Vagina (tissue), 2 donors: ENCODE measurements around the gene GSTO2. TPM values are rescaled to one million over a fixed set of nuclear protein-coding genes. Genes with fewer than 3 reads are reported as not detected.

Experiments used
- DNase-seq, 2 donors: peaks; one replicate each; pipeline ENCODE4 v3.0.0-alpha.2; 2017; ENCODE audit errors: extremely low spot score in 2 of 2
- H3K27ac ChIP-seq: fragments of 200-600 bp; sonication (generic); one replicate; pipeline ENCODE4 v1.5.1; 2019
- H3K27me3 ChIP-seq: fragments of 200-600 bp; sonication (generic); one replicate; pipeline ENCODE4 v1.5.1; 2019
- H3K36me3 ChIP-seq, 2 donors: fragments of 200-600 bp; sonication (generic); one replicate each; pipeline ENCODE4 v1.5.1; 2017 to 2019
- H3K4me1 ChIP-seq: fragments of 200-600 bp; sonication (generic); one replicate; pipeline ENCODE4 v1.5.1; 2019
- H3K4me3 ChIP-seq, 2 donors: fragments of 200-600 bp; sonication (generic); 1 replicate in 1 of 2; 2 replicates in 1 of 2; pipeline ENCODE4 v1.5.1; 2016 to 2019
- H3K9me3 ChIP-seq: fragments of 200-600 bp; sonication (generic); one replicate; pipeline ENCODE4 v1.5.1; 2019
- CTCF ChIP-seq, 3 experiments: fragments of 450-650 bp in 2 of 3; fragments of 200-600 bp in 1 of 3; sonication (generic) in 1 of 3; IDR thresholded peaks; one replicate each; pipeline ENCODE4 v1.5.1; 2017 to 2019; ENCODE audit warnings: antibody characterized with exemption in 3 of 3, mild to moderate bottlenecking in 2 of 3, moderate library complexity in 2 of 3
- POLR2A ChIP-seq, 2 donors: fragments of 450-650 bp; IDR thresholded peaks; one replicate each; pipeline ENCODE4 v1.6.1; 2017; ENCODE audit warnings: antibody characterized with exemption in 2 of 2, mild to moderate bottlenecking in 2 of 2, moderate library complexity in 2 of 2
- POLR2AphosphoS5 ChIP-seq, 2 donors: sonication (generic); formaldehyde crosslinking; IDR thresholded peaks; one replicate each; pipeline ENCODE4 v1.9.0; 2017; ENCODE audit warnings: antibody characterized with exemption in 2 of 2, mild to moderate bottlenecking in 2 of 2, low read depth in 1 of 2; ENCODE audit not compliant: insufficient read depth in 1 of 2
- intact Hi-C: fragments of 100-400 bp; cut with DNase I; formaldehyde crosslinking; loops from one replicate; pipeline ENCODE4 v1.15.1; 2023
- total RNA-seq: library from RNA; depleted of rRNA; stranded (reverse); fragments of >200 nt; gene quantifications from one replicate; pipeline ENCODE4 v1.2.3, GENCODE V29; 2016

GSTO2 gene
- total RNA-seq, 1 donor from 2014 or later = 13.8 TPM

- H3K27ac ChIP-seq = peak overlapping the region; percentile 96
Observed at GRCh38 chr10:104332243-104333031, 63.5 kb downstream of the GSTO2 start.

GRCh38 chr10:104333032-104333727 is 64.2 kb downstream of the GSTO2 start:
- Histone ChIP-seq H3K9me3 (no peaks in the 10 kb centered on the region), H3K27ac (peak overlapping the region; percentile 96), H3K27me3 (no peaks in the 10 kb centered on the region), H3K36me3 (peaks cover 0 to 9% of the 10 kb centered on the region in 2 donors), H3K4me3 (no peak overlapping the region), H3K4me1 (peaks cover 92% of the 10 kb centered on the region)
- intact Hi-C loops = no loop called here
- peak in 1 of 2 donors; percentile 80 for DNase-seq
- TF ChIP-seq CTCF (IDR thresholded peaks at IDR 0.05) = no peak
- TF ChIP-seq POLR2A (IDR thresholded peaks at IDR 0.05) = no peak
- no peak for TF ChIP-seq POLR2AphosphoS5 (IDR thresholded peaks at IDR 0.05; ENCODE audit: insufficient read depth in 1 of 2, low read depth in 1 of 2)

More at GRCh38 chr10:104332243-104333031, 63.5 kb downstream of the GSTO2 start:
- no peaks in the 10 kb centered on the region for H3K27me3 ChIP-seq
- intact Hi-C loops = no loop called here
- H3K36me3 ChIP-seq = peaks cover 0 to 9% of the 10 kb centered on the region in 2 donors
- DNase-seq = peak in 1 of 2 donors; percentile 80
- no peaks in the 10 kb centered on the region for H3K9me3 ChIP-seq
- H3K4me3 ChIP-seq = no peak overlapping the region
- peaks cover 100% of the 10 kb centered on the region for H3K4me1 ChIP-seq
- TF ChIP-seq CTCF (IDR thresholded peaks at IDR 0.05) (no peak), POLR2AphosphoS5 (IDR thresholded peaks at IDR 0.05; ENCODE audit: insufficient read depth in 1 of 2, low read depth in 1 of 2) (no peak), POLR2A (IDR thresholded peaks at IDR 0.05) (no peak)

- intact Hi-C loops = no loop called here
- H3K36me3 ChIP-seq = peaks cover 0 to 9% of the 10 kb centered on the region in 2 donors
- peak overlapping the region; percentile 96 for H3K27ac ChIP-seq
- no peaks in the 10 kb centered on the region for H3K27me3 ChIP-seq
- TF ChIP-seq CTCF (IDR thresholded peaks at IDR 0.05) (no peak), POLR2A (IDR thresholded peaks at IDR 0.05) (no peak), POLR2AphosphoS5 (IDR thresholded peaks at IDR 0.05; ENCODE audit: insufficient read depth in 1 of 2, low read depth in 1 of 2) (no peak)
- H3K4me3 ChIP-seq = peak overlapping the region in 1 of 2 donors; percentile 4
- peak in 1 of 2 donors; percentile 84 for DNase-seq
- H3K4me1 ChIP-seq = peaks cover 86% of the 10 kb centered on the region
- no peaks in the 10 kb centered on the region for H3K9me3 ChIP-seq
Observed at GRCh38 chr10:104333728-104334373, 64.9 kb downstream of the GSTO2 start.

DNA sequence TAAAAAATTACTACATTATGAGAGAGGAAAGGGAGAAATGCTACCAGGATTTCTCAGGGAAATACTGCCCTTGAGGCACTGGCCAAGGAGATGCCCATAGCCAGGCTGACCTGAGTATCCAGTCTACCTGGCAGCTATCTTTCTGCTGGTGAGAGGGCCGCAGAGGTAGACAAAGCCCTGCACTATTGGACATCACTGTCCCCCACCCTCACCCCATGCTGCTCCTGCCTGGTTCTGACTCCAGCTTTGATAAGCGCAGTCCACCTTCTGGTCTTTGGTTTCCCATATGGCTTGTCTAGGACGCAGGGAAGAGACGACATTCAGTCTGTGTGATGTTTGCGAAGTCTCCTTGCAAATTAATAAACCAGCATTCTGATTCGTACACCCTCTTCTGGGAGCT is 65.6 kb downstream of the GSTO2 start:
- Histone ChIP-seq H3K27ac (peak overlapping the region; percentile 96), H3K4me3 (no peak overlapping the region), H3K4me1 (peaks cover 85% of the 10 kb centered on the region), H3K36me3 (peaks cover 0 to 9% of the 10 kb centered on the region in 2 donors), H3K9me3 (no peaks in the 10 kb centered on the region), H3K27me3 (no peaks in the 10 kb centered on the region)
- no peak for TF ChIP-seq POLR2A (IDR thresholded peaks at IDR 0.05)
- no peak for TF ChIP-seq CTCF (IDR thresholded peaks at IDR 0.05)
- no peak for TF ChIP-seq POLR2AphosphoS5 (IDR thresholded peaks at IDR 0.05; ENCODE audit: insufficient read depth in 1 of 2, low read depth in 1 of 2)
- intact Hi-C loops = no loop called here
- DNase-seq = peak in 1 of 2 donors; percentile 71
